Measurements from ENCODE around the gene RAC2.

Gene RAC2

GRCh38 chr22:37224757-37225420 lies 19.2 kb downstream of the RAC2 start:
- no peak overlapping the region for H3K27ac ChIP-seq (ENCODE audit: low read depth, low read length)
- no peak overlapping the region for H3K4me3 ChIP-seq (ENCODE audit: low read depth, low read length)
- H3K27me3 ChIP-seq (ENCODE audit: control insufficient read depth, insufficient read depth, low read length): no peaks in the 10 kb centered on the region
- H3K9me3 ChIP-seq (ENCODE audit: control insufficient read depth, insufficient read depth, low read depth, low read length): 0 out of 2 replicates have a peak, but pooled peaks cover 4% of the 10 kb centered on the region
- H3K4me1 ChIP-seq (ENCODE audit: control insufficient read depth, insufficient read depth, low read length): peaks cover 3% of the 10 kb centered on the region; the same call in 1 of the 2 replicates
- no peak overlapping the region for H3K9ac ChIP-seq (ENCODE audit: low read length)
- no peaks in the 10 kb centered on the region for H3K36me3 ChIP-seq (ENCODE audit: control insufficient read depth, insufficient read depth, low read length)

- Histone ChIP-seq H3K9ac (ENCODE audit: low read length) (no peak overlapping the region), H3K36me3 (ENCODE audit: control insufficient read depth, insufficient read depth, low read length) (no peaks in the 10 kb centered on the region), H3K4me1 (ENCODE audit: control insufficient read depth, insufficient read depth, low read length) (0 out of 2 replicates have a peak, but pooled peaks cover 3% of the 10 kb centered on the region), H3K4me3 (ENCODE audit: low read depth, low read length) (no peak overlapping the region), H3K27me3 (ENCODE audit: control insufficient read depth, insufficient read depth, low read length) (no peaks in the 10 kb centered on the region), H3K27ac (ENCODE audit: low read depth, low read length) (no peak overlapping the region), H3K9me3 (ENCODE audit: control insufficient read depth, insufficient read depth, low read depth, low read length) (0 out of 2 replicates have a peak, but pooled peaks cover 4% of the 10 kb centered on the region)
Measured at GRCh38 chr22:37223965-37224551, 20.0 kb downstream of the RAC2 start.

GRCh38 chr22:37222440-37222971 lies 21.6 kb downstream of the RAC2 start:
- Histone ChIP-seq H3K9me3 (ENCODE audit: control insufficient read depth, insufficient read depth, low read depth, low read length) (0 out of 2 replicates have a peak, but pooled peaks cover 4% of the 10 kb centered on the region), H3K27ac (ENCODE audit: low read depth, low read length) (no peak overlapping the region), H3K4me3 (ENCODE audit: low read depth, low read length) (no peak overlapping the region), H3K36me3 (ENCODE audit: control insufficient read depth, insufficient read depth, low read length) (no peaks in the 10 kb centered on the region), H3K9ac (ENCODE audit: low read length) (no peak overlapping the region), H3K4me1 (ENCODE audit: control insufficient read depth, insufficient read depth, low read length) (0 out of 2 replicates have a peak, but pooled peaks cover 3% of the 10 kb centered on the region), H3K27me3 (ENCODE audit: control insufficient read depth, insufficient read depth, low read length) (peaks cover 5% of the 10 kb centered on the region; the same call in 1 of the 2 replicates)

- Histone ChIP-seq H3K4me3 (ENCODE audit: low read depth, low read length) (no peak overlapping the region), H3K9me3 (ENCODE audit: control insufficient read depth, insufficient read depth, low read depth, low read length) (0 out of 2 replicates have a peak, but pooled peaks cover 4% of the 10 kb centered on the region), H3K4me1 (ENCODE audit: control insufficient read depth, insufficient read depth, low read length) (0 out of 2 replicates have a peak, but pooled peaks cover 3% of the 10 kb centered on the region), H3K9ac (ENCODE audit: low read length) (no peak overlapping the region), H3K27me3 (ENCODE audit: control insufficient read depth, insufficient read depth, low read length) (peaks cover 5% of the 10 kb centered on the region; the same call in 1 of the 2 replicates), H3K36me3 (ENCODE audit: control insufficient read depth, insufficient read depth, low read length) (no peaks in the 10 kb centered on the region), H3K27ac (ENCODE audit: low read depth, low read length) (no peak overlapping the region)
Measured at GRCh38 chr22:37221424-37222333, 22.4 kb downstream of the RAC2 start.

GRCh38 chr22:37220543-37220981 lies 23.5 kb downstream of the RAC2 start:
- Histone ChIP-seq H3K36me3 (ENCODE audit: control insufficient read depth, insufficient read depth, low read length) (no peaks in the 10 kb centered on the region), H3K27me3 (ENCODE audit: control insufficient read depth, insufficient read depth, low read length) (peaks cover 5% of the 10 kb centered on the region; the same call in 1 of the 2 replicates), H3K27ac (ENCODE audit: low read depth, low read length) (no peak overlapping the region), H3K4me3 (ENCODE audit: low read depth, low read length) (no peak overlapping the region), H3K9me3 (ENCODE audit: control insufficient read depth, insufficient read depth, low read depth, low read length) (0 out of 2 replicates have a peak, but pooled peaks cover 4% of the 10 kb centered on the region), H3K4me1 (ENCODE audit: control insufficient read depth, insufficient read depth, low read length) (0 out of 2 replicates have a peak, but pooled peaks cover 3% of the 10 kb centered on the region), H3K9ac (ENCODE audit: low read length) (no peak overlapping the region)

GRCh38 chr22:37219533-37219932 lies 24.5 kb downstream of the RAC2 start:
- H3K4me3 ChIP-seq (ENCODE audit: low read depth, low read length): no peak overlapping the region
- H3K9me3 ChIP-seq (ENCODE audit: control insufficient read depth, insufficient read depth, low read depth, low read length): 0 out of 2 replicates have a peak, but pooled peaks cover 4% of the 10 kb centered on the region
- no peaks in the 10 kb centered on the region for H3K36me3 ChIP-seq (ENCODE audit: control insufficient read depth, insufficient read depth, low read length)
- H3K9ac ChIP-seq (ENCODE audit: low read length): no peak overlapping the region
- peaks cover 5% of the 10 kb centered on the region; the same call in 1 of the 2 replicates for H3K27me3 ChIP-seq (ENCODE audit: control insufficient read depth, insufficient read depth, low read length)
- H3K4me1 ChIP-seq (ENCODE audit: control insufficient read depth, insufficient read depth, low read length): 0 out of 2 replicates have a peak, but pooled peaks cover 3% of the 10 kb centered on the region
- H3K27ac ChIP-seq (ENCODE audit: low read depth, low read length): no peak overlapping the region

- Histone ChIP-seq H3K27me3 (ENCODE audit: control insufficient read depth, insufficient read depth, low read length) (peaks cover 5% of the 10 kb centered on the region; the same call in 1 of the 2 replicates), H3K4me1 (ENCODE audit: control insufficient read depth, insufficient read depth, low read length) (0 out of 2 replicates have a peak, but pooled peaks cover 3% of the 10 kb centered on the region), H3K27ac (ENCODE audit: low read depth, low read length) (no peak overlapping the region), H3K36me3 (ENCODE audit: control insufficient read depth, insufficient read depth, low read length) (no peaks in the 10 kb centered on the region), H3K9ac (ENCODE audit: low read length) (no peak overlapping the region), H3K4me3 (ENCODE audit: low read depth, low read length) (no peak overlapping the region), H3K9me3 (ENCODE audit: control insufficient read depth, insufficient read depth, low read depth, low read length) (0 out of 2 replicates have a peak, but pooled peaks cover 4% of the 10 kb centered on the region)
Measured at GRCh38 chr22:37218771-37219411, 25.2 kb downstream of the RAC2 start.

- Histone ChIP-seq H3K27me3 (ENCODE audit: control insufficient read depth, insufficient read depth, low read length) (peaks cover 5% of the 10 kb centered on the region; the same call in 1 of the 2 replicates), H3K4me1 (ENCODE audit: control insufficient read depth, insufficient read depth, low read length) (0 out of 2 replicates have a peak, but pooled peaks cover 3% of the 10 kb centered on the region), H3K27ac (ENCODE audit: low read depth, low read length) (no peak overlapping the region), H3K9ac (ENCODE audit: low read length) (no peak overlapping the region), H3K9me3 (ENCODE audit: control insufficient read depth, insufficient read depth, low read depth, low read length) (0 out of 2 replicates have a peak, but pooled peaks cover 4% of the 10 kb centered on the region), H3K36me3 (ENCODE audit: control insufficient read depth, insufficient read depth, low read length) (no peaks in the 10 kb centered on the region), H3K4me3 (ENCODE audit: low read depth, low read length) (no peak overlapping the region)
Measured at GRCh38 chr22:37218399-37218770, 25.7 kb downstream of the RAC2 start.

GRCh38 chr22:37215890-37216289 lies 28.2 kb downstream of the RAC2 start:
- no peaks in the 10 kb centered on the region for H3K9me3 ChIP-seq (ENCODE audit: control insufficient read depth, insufficient read depth, low read depth, low read length)
- H3K27me3 ChIP-seq (ENCODE audit: control insufficient read depth, insufficient read depth, low read length): peaks cover 5% of the 10 kb centered on the region; the same call in 1 of the 2 replicates
- H3K4me1 ChIP-seq (ENCODE audit: control insufficient read depth, insufficient read depth, low read length): peaks cover 10% of the 10 kb centered on the region
- H3K4me3 ChIP-seq (ENCODE audit: low read depth, low read length): no peak overlapping the region
- H3K27ac ChIP-seq (ENCODE audit: low read depth, low read length): no peak overlapping the region
- H3K9ac ChIP-seq (ENCODE audit: low read length): no peak overlapping the region
- H3K36me3 ChIP-seq (ENCODE audit: control insufficient read depth, insufficient read depth, low read length): no peaks in the 10 kb centered on the region

- Histone ChIP-seq H3K27ac (ENCODE audit: low read depth, low read length) (no peak overlapping the region), H3K4me1 (ENCODE audit: control insufficient read depth, insufficient read depth, low read length) (peaks cover 8% of the 10 kb centered on the region), H3K9me3 (ENCODE audit: control insufficient read depth, insufficient read depth, low read depth, low read length) (no peaks in the 10 kb centered on the region), H3K9ac (ENCODE audit: low read length) (no peak overlapping the region), H3K36me3 (ENCODE audit: control insufficient read depth, insufficient read depth, low read length) (no peaks in the 10 kb centered on the region), H3K27me3 (ENCODE audit: control insufficient read depth, insufficient read depth, low read length) (peaks cover 5% of the 10 kb centered on the region; the same call in 1 of the 2 replicates), H3K4me3 (ENCODE audit: low read depth, low read length) (no peak overlapping the region)
Measured at GRCh38 chr22:37214731-37215030, 29.4 kb downstream of the RAC2 start.

Data from HUES6 (cell line).